A673 (cell line): Measurements from ENCODE around the gene GAPVD1. TPM values are rescaled to one million over a fixed set of nuclear protein-coding genes. Genes with fewer than 3 reads are reported as not detected.
"Not testable (repeated sequence)": the region's sequence is repeated elsewhere in the genome, so short reads cannot be mapped to it uniquely, and the experiment has no call there.

Experiments used
- BruUV-seq: library from RNA; stranded (reverse); fragments of 400-500 nt; replicated peaks from 2 replicates; lab custom pipeline; 2021; lab: Mats Ljungman, UMichigan
- CTCF ChIA-PET: fragments of 300-600 bp; sonication (Branson Sonifier 250); formaldehyde crosslinking; loops from one replicate; lab custom pipeline; 2022; ENCODE audit warnings: antibody characterized with exemption; lab: Charles Lee
- POLR2A ChIA-PET: fragments of 300-600 bp; sonication (Branson Sonifier 250); formaldehyde crosslinking; loops from one replicate; lab custom pipeline; 2022; ENCODE audit warnings: antibody characterized with exemption; ENCODE audit not compliant: low non-redundant PET; lab: Charles Lee
- DNase-seq: peaks from one replicate; pipeline ENCODE4 v3.0.0-alpha.2; 2015; ENCODE audit warnings: low spot score
- H3K27ac ChIP-seq: fragments of 200-600 bp; sonication (generic); 2 replicates; pipeline ENCODE4 v1.5.1; 2016; ENCODE audit warnings: mixed run types, low read depth, mild to moderate bottlenecking, mixed read lengths, antibody characterized with exemption, low read length; ENCODE audit not compliant: poor library complexity, severe bottlenecking
- H3K27me3 ChIP-seq: fragments of 200-600 bp; sonication (generic); replicated peaks from 2 replicates; pipeline ENCODE4 v1.6.1; 2017; ENCODE audit warnings: mixed run types, low read depth, mild to moderate bottlenecking, mixed read lengths, antibody characterized with exemption, low read length; ENCODE audit not compliant: insufficient read depth, poor library complexity
- H3K36me3 ChIP-seq: fragments of 200-600 bp; sonication (generic); 2 replicates; pipeline ENCODE4 v1.6.1; 2016; ENCODE audit warnings: mixed run types, mild to moderate bottlenecking, mixed read lengths, antibody characterized with exemption, low read length; ENCODE audit not compliant: insufficient read depth, poor library complexity, severe bottlenecking
- H3K4me1 ChIP-seq: fragments of 200-600 bp; sonication (generic); 2 replicates; pipeline ENCODE4 v1.6.1; 2017; ENCODE audit warnings: mixed run types, mild to moderate bottlenecking, mixed read lengths, antibody characterized with exemption, low read length; ENCODE audit not compliant: insufficient read depth, poor library complexity, severe bottlenecking
- H3K4me3 ChIP-seq: fragments of 200-600 bp; sonication (generic); 2 replicates; pipeline ENCODE4 v1.5.1; 2016; ENCODE audit warnings: low read depth, mixed run types, mild to moderate bottlenecking, mixed read lengths, low read length; ENCODE audit not compliant: poor library complexity, severe bottlenecking
- H3K9me3 ChIP-seq: fragments of 200-600 bp; sonication (generic); 2 replicates; pipeline ENCODE4 v1.6.1; 2016; ENCODE audit warnings: mixed run types, low read depth, mild to moderate bottlenecking, mixed read lengths, antibody characterized with exemption, low read length; ENCODE audit not compliant: poor library complexity, severe bottlenecking
- EZH2 ChIP-seq: fragments of 200-600 bp; sonication (generic); IDR thresholded peaks from 2 replicates; pipeline ENCODE4 v1.6.1; 2017; ENCODE audit warnings: borderline replicate concordance, low read depth, mild to moderate bottlenecking, mixed read lengths, antibody characterized with exemption, low read length; ENCODE audit not compliant: poor library complexity, severe bottlenecking
- intact Hi-C: fragments of 100-400 bp; cut with micrococcal nuclease; formaldehyde crosslinking; loops from one replicate; pipeline ENCODE4 v1.10.0; 2022; ENCODE audit not compliant: unreplicated experiment
- total RNA-seq: library from RNA; stranded (reverse); gene quantifications from 2 replicates; pipeline ENCODE4 v1.2.3, GENCODE V29; 2021
- TF ChIP-seq, protein P1 (sequence below): fragments of 300-800, 200-600 bp; sonication (generic); conservative IDR thresholded peaks from 2 replicates; pipeline ENCODE4 v1.5.1; 2017; ENCODE audit warnings: low read depth, mild to moderate bottlenecking, antibody characterized with exemption, low read length, moderate library complexity, mixed read lengths

GAPVD1 gene
- total RNA-seq, 1 experiment from 2014 or later: 55.3 TPM

DNA sequence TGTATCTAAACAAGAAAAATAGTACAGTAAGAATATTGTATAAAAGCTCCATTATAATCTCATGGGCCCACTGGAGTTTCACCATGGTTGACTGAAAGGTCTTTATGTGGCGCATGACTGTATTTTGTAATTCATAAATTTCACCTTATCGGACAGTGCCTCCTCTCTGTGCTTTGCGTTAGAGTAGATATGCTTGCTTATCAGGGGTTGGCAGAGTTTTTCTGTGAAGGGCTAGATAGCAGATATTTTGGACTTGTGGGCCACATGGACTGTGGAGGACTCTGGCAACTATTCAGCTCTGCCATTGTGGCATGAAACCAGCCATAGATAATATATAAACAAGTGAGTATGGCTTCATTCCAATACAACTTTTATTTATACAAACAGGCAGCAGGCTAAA, 23.2 kb downstream of the GAPVD1 start:
- H3K4me1 ChIP-seq: no peaks in the 10 kb centered on the region
- no TSS peak for BruUV-seq
- H3K36me3 ChIP-seq: no peaks in the 10 kb centered on the region
- intact Hi-C loops: no loop called here
- H3K27ac ChIP-seq: no peak overlapping the region
- TF ChIP-seq, protein P1, sequence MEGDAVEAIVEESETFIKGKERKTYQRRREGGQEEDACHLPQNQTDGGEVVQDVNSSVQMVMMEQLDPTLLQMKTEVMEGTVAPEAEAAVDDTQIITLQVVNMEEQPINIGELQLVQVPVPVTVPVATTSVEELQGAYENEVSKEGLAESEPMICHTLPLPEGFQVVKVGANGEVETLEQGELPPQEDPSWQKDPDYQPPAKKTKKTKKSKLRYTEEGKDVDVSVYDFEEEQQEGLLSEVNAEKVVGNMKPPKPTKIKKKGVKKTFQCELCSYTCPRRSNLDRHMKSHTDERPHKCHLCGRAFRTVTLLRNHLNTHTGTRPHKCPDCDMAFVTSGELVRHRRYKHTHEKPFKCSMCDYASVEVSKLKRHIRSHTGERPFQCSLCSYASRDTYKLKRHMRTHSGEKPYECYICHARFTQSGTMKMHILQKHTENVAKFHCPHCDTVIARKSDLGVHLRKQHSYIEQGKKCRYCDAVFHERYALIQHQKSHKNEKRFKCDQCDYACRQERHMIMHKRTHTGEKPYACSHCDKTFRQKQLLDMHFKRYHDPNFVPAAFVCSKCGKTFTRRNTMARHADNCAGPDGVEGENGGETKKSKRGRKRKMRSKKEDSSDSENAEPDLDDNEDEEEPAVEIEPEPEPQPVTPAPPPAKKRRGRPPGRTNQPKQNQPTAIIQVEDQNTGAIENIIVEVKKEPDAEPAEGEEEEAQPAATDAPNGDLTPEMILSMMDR: no peak
- TF ChIP-seq EZH2: no peak
- POLR2A ChIA-PET: no interaction called here
- CTCF ChIA-PET: no interaction called here
- H3K4me3 ChIP-seq: no peak overlapping the region
- no peaks in the 10 kb centered on the region for H3K27me3 ChIP-seq
- no peak for DNase-seq
- no peaks in the 10 kb centered on the region for H3K9me3 ChIP-seq

DNA sequence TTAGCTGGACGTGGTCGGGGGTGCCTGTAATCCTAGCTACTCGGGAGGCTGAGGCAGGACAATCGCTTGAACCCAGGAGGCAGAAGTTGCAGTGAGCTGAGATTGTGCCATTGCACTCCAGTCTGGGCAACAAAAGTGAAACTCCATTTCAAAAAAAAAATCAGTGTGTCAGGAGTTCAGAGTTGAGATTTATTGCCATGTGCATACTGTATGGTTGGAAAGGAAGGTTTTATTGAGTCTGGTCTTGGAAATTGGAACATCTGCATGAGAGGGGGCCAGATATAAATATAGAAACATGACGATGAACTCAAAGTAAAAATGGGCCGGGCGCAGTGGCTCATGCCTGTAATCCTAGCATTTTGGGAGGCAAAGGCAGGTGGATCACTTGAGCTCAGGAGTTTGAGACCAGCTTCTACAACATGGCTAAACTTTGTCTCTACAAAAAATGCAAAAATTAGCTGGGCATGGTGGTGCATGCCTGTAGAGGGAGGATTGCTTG, 25.4 kb downstream of the GAPVD1 start:
- CTCF ChIA-PET, H3K27ac ChIP-seq, H3K9me3 ChIP-seq, BruUV-seq, H3K27me3 ChIP-seq, intact Hi-C loops, H3K4me3 ChIP-seq, DNase-seq, H3K36me3 ChIP-seq, H3K4me1 ChIP-seq, POLR2A ChIA-PET: not testable (repeated sequence)

DNA sequence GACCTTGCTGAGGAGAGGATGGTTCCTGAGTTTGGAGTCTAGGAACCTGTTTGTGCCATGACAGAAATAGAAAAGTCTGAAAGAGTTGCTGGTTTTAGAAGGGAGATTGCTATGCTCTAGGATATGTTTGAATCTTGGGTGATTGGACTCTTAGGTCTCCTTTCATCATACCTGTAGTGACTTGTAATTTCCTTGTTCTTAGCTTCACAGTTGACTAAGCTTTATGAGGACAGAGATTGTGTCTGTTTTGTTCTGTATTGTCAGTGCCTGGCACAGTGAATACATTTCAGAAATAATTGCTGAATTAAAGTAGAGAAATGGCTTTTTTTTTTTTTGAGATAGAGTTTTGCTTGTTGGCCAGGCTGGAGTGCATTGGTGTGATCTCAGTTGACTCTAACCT, 31.5 kb downstream of the GAPVD1 start:
- no peaks in the 10 kb centered on the region for H3K27me3 ChIP-seq
- H3K27ac ChIP-seq: no peak overlapping the region
- POLR2A ChIA-PET: no interaction called here

DNA sequence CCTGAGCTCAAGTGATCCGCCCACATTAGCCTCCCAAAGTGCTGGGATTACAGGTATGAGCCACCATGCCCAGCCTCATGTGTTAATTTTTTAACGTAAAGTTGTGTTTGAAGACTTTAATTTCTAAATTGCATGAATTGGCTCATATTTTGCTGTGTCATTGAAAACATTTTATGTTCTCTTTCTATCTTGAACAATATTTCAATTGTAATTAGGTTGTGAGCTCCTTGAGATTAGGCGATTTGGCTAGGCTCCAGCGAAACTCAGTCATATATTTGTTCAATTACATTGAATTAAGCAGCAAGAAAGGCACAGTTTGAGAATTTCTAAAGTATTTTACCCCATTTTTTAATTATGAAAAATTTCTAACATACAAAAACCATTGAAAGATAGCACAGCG, 34.0 kb downstream of the GAPVD1 start:
- H3K36me3 ChIP-seq: peaks cover 4% of the 10 kb centered on the region
- TF ChIP-seq, protein P1: no peak
- TF ChIP-seq EZH2: no peak
- H3K4me1 ChIP-seq: no peaks in the 10 kb centered on the region
- peak; percentile 19 for DNase-seq
- no peaks in the 10 kb centered on the region for H3K27me3 ChIP-seq
- ChIA-PET CTCF (no interaction called here), POLR2A (interaction anchor here (0.7 kb wide), 1 partner anchor 1211 kb away, joined by 3 read pairs; no protein-coding TSS in a partner anchor)
- no TSS peak for BruUV-seq
- no peaks in the 10 kb centered on the region for H3K9me3 ChIP-seq
- H3K27ac ChIP-seq: no peak overlapping the region
- intact Hi-C loops: no loop called here
- no peak overlapping the region for H3K4me3 ChIP-seq

More for the DNA sequence above, 31.5 kb downstream of the GAPVD1 start:
- CTCF ChIA-PET: no interaction called here
- intact Hi-C loops: no loop called here
- no peak for DNase-seq
- no peak overlapping the region for H3K4me3 ChIP-seq
- H3K4me1 ChIP-seq: no peaks in the 10 kb centered on the region
- no TSS peak for BruUV-seq
- H3K36me3 ChIP-seq: no peaks in the 10 kb centered on the region
- no peaks in the 10 kb centered on the region for H3K9me3 ChIP-seq
- TF ChIP-seq, protein P1: no peak
- no peak for TF ChIP-seq EZH2
